ENCODE results near the gene KIRREL3. TPM values are rescaled to one million over a fixed set of nuclear protein-coding genes. Genes with fewer than 3 reads are reported as not detected.

KIRREL3 gene
- total RNA-seq, 1 donor from 2014 or later, result 0.66 TPM

GRCh38 chr11:126489836-126490660 is 510.5 kb downstream of the KIRREL3 start:
- DNase-seq (ENCODE audit: low spot score), result no peak

- no peak for DNase-seq (ENCODE audit: low spot score)
Measured at GRCh38 chr11:126488591-126489370, 511.8 kb downstream of the KIRREL3 start.

GRCh38 chr11:126487711-126488110 is 512.9 kb downstream of the KIRREL3 start:
- no peak for DNase-seq (ENCODE audit: low spot score)

- DNase-seq (ENCODE audit: low spot score), result no peak
Measured at GRCh38 chr11:126485986-126486635, 514.5 kb downstream of the KIRREL3 start.

- DNase-seq (ENCODE audit: low spot score), result no peak
Measured at GRCh38 chr11:126485021-126485792, 515.4 kb downstream of the KIRREL3 start.

GRCh38 chr11:126484266-126484665 is 516.3 kb downstream of the KIRREL3 start:
- no peak for DNase-seq (ENCODE audit: low spot score)

GRCh38 chr11:126483621-126484195 is 516.9 kb downstream of the KIRREL3 start:
- DNase-seq (ENCODE audit: low spot score), result no peak

GRCh38 chr11:126482586-126483108 is 517.9 kb downstream of the KIRREL3 start:
- DNase-seq (ENCODE audit: low spot score), result no peak

GRCh38 chr11:126481303-126481680 is 519.3 kb downstream of the KIRREL3 start:
- DNase-seq (ENCODE audit: low spot score), result no peak

- peak; percentile 88 for DNase-seq (ENCODE audit: low spot score)
Measured at GRCh38 chr11:126480410-126481302, 519.9 kb downstream of the KIRREL3 start.

- DNase-seq (ENCODE audit: low spot score), result no peak
Measured at GRCh38 chr11:126480015-126480409, 520.6 kb downstream of the KIRREL3 start.

GRCh38 chr11:126479178-126479930 is 521.2 kb downstream of the KIRREL3 start:
- no peak for DNase-seq (ENCODE audit: low spot score)

- DNase-seq (ENCODE audit: low spot score), result no peak
Measured at GRCh38 chr11:126478466-126478865, 522.1 kb downstream of the KIRREL3 start.

GRCh38 chr11:126477535-126478305 is 522.9 kb downstream of the KIRREL3 start:
- no peak for DNase-seq (ENCODE audit: low spot score)

- no peak for DNase-seq (ENCODE audit: low spot score)
Measured at GRCh38 chr11:126476977-126477376, 523.6 kb downstream of the KIRREL3 start.

GRCh38 chr11:126476266-126476924 is 524.2 kb downstream of the KIRREL3 start:
- DNase-seq (ENCODE audit: low spot score), result no peak

- no peak for DNase-seq (ENCODE audit: low spot score)
Measured at GRCh38 chr11:126475014-126475991, 525.3 kb downstream of the KIRREL3 start.
